AG04449 (cell line): ENCODE results near the gene PHC2.
A peak's percentile ranks its signal among the peaks of the same experiment; 100 is the strongest.

Source experiments
- CTCF ChIA-PET: fragments of 350-600 bp; formaldehyde crosslinking; extraction: SDS; loops from one replicate; lab custom pipeline; 2021; ENCODE audit warnings: antibody characterized with exemption; lab: Yijun Ruan, JAX
- POLR2A ChIA-PET: fragments of 400-600, 350-600 bp; formaldehyde crosslinking; extraction: SDS; loops from one replicate; lab custom pipeline; 2020; ENCODE audit warnings: antibody characterized with exemption, inconsistent platforms; lab: Yijun Ruan, JAX
- DNase-seq: peaks from one replicate; pipeline ENCODE4 v3.0.0-alpha.2; 2010; ENCODE audit warnings: low read depth, low spot score
- H3K4me3 ChIP-seq: 2 replicates; pipeline ENCODE4 v1.5.1; 2011; ENCODE audit warnings: low read depth, mild to moderate bottlenecking, control low read depth, low read length
- CTCF ChIP-seq: IDR thresholded peaks from one replicate; pipeline ENCODE4 v1.5.1; 2011; ENCODE audit warnings: mild to moderate bottlenecking, moderate library complexity, low read length, control low read depth, inconsistent platforms; ENCODE audit not compliant: insufficient read depth; ENCODE audit errors: missing control alignments

Gene PHC2

GRCh38 chr1:33346927-33347649, 83.8 kb downstream of the PHC2 start:
- peak overlapping the region; percentile 77 for H3K4me3 ChIP-seq
- TF ChIP-seq CTCF, result no peak
- ChIA-PET POLR2A (interaction anchor here (0.7 to 1.9 kb wide), 4 partner anchors 9 to 124 kb away, joined by 3 to 8 read pairs (median 4); no protein-coding TSS in a partner anchor), CTCF (interaction anchor here (1.0 to 2.3 kb wide), 6 partner anchors 9 to 124 kb away, joined by 3 to 11 read pairs (median 4); no protein-coding TSS in a partner anchor)
- peak; percentile 77 for DNase-seq

DNA sequence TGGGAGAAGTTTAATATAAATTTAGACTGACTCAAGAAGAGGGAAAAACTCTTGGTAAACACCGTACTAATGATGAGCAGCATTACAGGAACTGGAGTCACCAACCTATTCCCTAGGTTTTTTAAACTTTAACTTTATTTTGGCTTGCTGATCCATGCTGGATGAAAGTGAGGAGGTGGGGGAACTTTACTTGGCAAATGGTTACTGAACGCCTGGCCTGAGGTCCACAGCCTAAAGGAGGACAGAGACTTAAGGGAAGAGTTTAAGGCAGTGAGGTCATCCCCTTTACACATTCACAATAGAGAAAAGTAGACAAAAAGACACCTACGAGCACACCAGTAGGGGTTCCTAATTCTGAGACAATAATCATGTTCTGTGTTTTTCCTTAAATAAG, 84.4 kb downstream of the PHC2 start:
- ChIA-PET CTCF (interaction anchor here (1.0 to 1.2 kb wide), 2 partner anchors 23 to 122 kb away, joined by 3 read pairs; no protein-coding TSS in a partner anchor), POLR2A (interaction anchor here (1.4 kb wide), 2 partner anchors 18 to 113 kb away, joined by 4 read pairs; no protein-coding TSS in a partner anchor)
- no peak for TF ChIP-seq CTCF
- DNase-seq, result no peak
- peak overlapping the region; percentile 77 for H3K4me3 ChIP-seq

GRCh38 chr1:33344896-33345560, 85.9 kb downstream of the PHC2 start:
- no peak overlapping the region for H3K4me3 ChIP-seq
- ChIA-PET POLR2A (no interaction called here), CTCF (interaction anchor here (1.1 to 1.8 kb wide), 2 partner anchors 14 to 50 kb away, joined by 4 to 5 read pairs; no protein-coding TSS in a partner anchor)

DNA sequence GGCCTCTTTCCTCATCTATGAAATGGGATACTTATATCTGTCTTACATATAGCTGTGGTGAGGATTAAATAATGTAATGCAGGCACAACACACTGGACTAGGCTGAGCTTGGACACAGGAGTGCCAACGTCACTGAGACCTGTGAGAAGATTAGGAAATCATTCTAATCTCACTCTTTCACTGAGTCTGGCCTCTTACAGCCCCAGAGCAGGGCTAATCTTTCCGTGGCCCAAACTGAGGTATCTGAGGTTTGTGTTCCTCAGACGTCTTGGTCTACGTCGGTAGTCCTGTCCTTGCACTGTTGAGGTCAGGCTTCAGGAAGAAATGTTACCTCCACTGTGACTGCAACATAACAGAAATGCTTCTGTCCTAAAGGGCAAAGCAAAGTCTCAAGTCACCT, 87.4 kb downstream of the PHC2 start:
- TF ChIP-seq CTCF, result no peak
- ChIA-PET CTCF (interaction anchor here (1.1 to 1.8 kb wide), 2 partner anchors 12 to 48 kb away, joined by 4 to 5 read pairs; no protein-coding TSS in a partner anchor), POLR2A (no interaction called here)
- no peak for DNase-seq
- no peak overlapping the region for H3K4me3 ChIP-seq

More at GRCh38 chr1:33344896-33345560, 85.9 kb downstream of the PHC2 start:
- DNase-seq, result no peak
- TF ChIP-seq CTCF, result no peak

- CTCF ChIA-PET, result interaction anchor here (0.9 to 5.4 kb wide), 7 partner anchors 18 to 215 kb away, joined by 3 to 44 read pairs (median 3); no protein-coding TSS in a partner anchor
- peak overlapping the region; percentile 9; the same call in 1 of the 2 replicates for H3K4me3 ChIP-seq
- TF ChIP-seq CTCF, result no peak
- DNase-seq, result peak; percentile 91
- POLR2A ChIA-PET, result interaction anchor here (1.0 to 1.6 kb wide), 4 partner anchors 14 to 91 kb away, joined by 4 to 9 read pairs (median 6); partner anchors contain the start of gene A3GALT2
Observed at GRCh38 chr1:33342041-33342723, 88.7 kb downstream of the PHC2 start.
